Lung (tissue), 12 donors: ENCODE results near the gene DYNLT2. TPM values are rescaled to one million over a fixed set of nuclear protein-coding genes. Genes with fewer than 3 reads are reported as not detected.
A peak's percentile ranks its signal among the peaks of the same experiment; 100 is the strongest.
"Not testable (repeated sequence)": the region's sequence is repeated elsewhere in the genome, so short reads cannot be mapped to it uniquely, and the experiment has no call there.

Experiments
- ATAC-seq: fragments of 200-7000 bp; cut with Tn5 transposase; one replicate; pipeline ENCODE4 v1.9.1; 2020; ENCODE audit warnings: moderate number of reproducible peaks; ENCODE audit not compliant: insufficient read depth, low FRiP score
- DNase-seq, 3 donors: peaks; one replicate each; pipeline ENCODE4 v3.0.0-alpha.2; 2013 to 2017
- H3K27ac ChIP-seq, 2 donors: one replicate each; pipeline ENCODE4 v1.5.1; 2013; ENCODE audit warnings: mild to moderate bottlenecking in 2 of 2, moderate library complexity in 2 of 2, control low read depth in 1 of 2, inconsistent platforms in 1 of 2, low read depth in 1 of 2, low read length in 1 of 2
- H3K27me3 ChIP-seq, 3 donors: one replicate each; pipeline ENCODE4 v1.5.1; 2013; ENCODE audit warnings: low read length in 2 of 3; ENCODE audit not compliant: control insufficient read depth in 3 of 3, insufficient read depth in 3 of 3
- H3K36me3 ChIP-seq, 4 donors: one replicate each; pipeline ENCODE4 v1.5.1; 2013; ENCODE audit warnings: low read length in 4 of 4, mild to moderate bottlenecking in 1 of 4, moderate library complexity in 1 of 4; ENCODE audit not compliant: control insufficient read depth in 4 of 4, insufficient read depth in 4 of 4
- H3K4me1 ChIP-seq, 5 donors: one replicate each; pipeline ENCODE4 v1.5.1; 2013; ENCODE audit warnings: low read length in 5 of 5, mild to moderate bottlenecking in 2 of 5, moderate library complexity in 1 of 5; ENCODE audit not compliant: control insufficient read depth in 5 of 5, insufficient read depth in 5 of 5
- H3K4me3 ChIP-seq: one replicate; pipeline ENCODE4 v1.5.1; 2013; ENCODE audit warnings: mild to moderate bottlenecking, control low read depth, moderate library complexity
- H3K9ac ChIP-seq, 2 donors: one replicate each; pipeline ENCODE4 v1.5.1; 2013; ENCODE audit warnings: low read length in 2 of 2, control low read depth in 1 of 2; ENCODE audit not compliant: insufficient read depth in 1 of 2
- H3K9me3 ChIP-seq, 4 donors: one replicate each; pipeline ENCODE4 v1.5.1; 2013; ENCODE audit warnings: low read length in 3 of 4, mild to moderate bottlenecking in 1 of 4, moderate library complexity in 1 of 4; ENCODE audit not compliant: control insufficient read depth in 4 of 4, insufficient read depth in 3 of 4
- WGBS, 2 donors: extraction: QIAGEN DNeasy Blood & Tissue Kit; methylation state at CpG; one replicate each; pipeline ENCODE4 v1.1.7; 2013; 5-methylcytosine and 5-hydroxymethylcytosine counted together
- polyA plus RNA-seq, 2 donors: library from polyadenylated mRNA; stranded (reverse); fragments of 200-250 nt; gene quantifications; one replicate each; pipeline ENCODE4 v1.2.1, GENCODE V29; 2013
- total RNA-seq, 2 donors: library from RNA; depleted of rRNA in 1 of 2; stranded (reverse); fragments of >200 nt in 1 of 2; gene quantifications; one replicate each; pipeline ENCODE4 v1.2.1, GENCODE V29; 2014 to 2021
- TF ChIP-seq, protein P1 (sequence below): IDR thresholded peaks from 2 replicates; pipeline ENCODE4 v1.5.1; 2012; ENCODE audit warnings: mild to moderate bottlenecking; ENCODE audit errors: control extremely low read depth, extremely low read depth
- donor health status: control.
- donor health status: control.
- donor health status: Bipolar disorder and iron deficiency.
- donor health status: healthy.
- donor health status: DM: yes; HTN: yes; CAD: no.

DYNLT2 gene
- total and polyA plus RNA-seq, 4 donors = 0.69 to 5.2 (median 2.4) TPM

DNA sequence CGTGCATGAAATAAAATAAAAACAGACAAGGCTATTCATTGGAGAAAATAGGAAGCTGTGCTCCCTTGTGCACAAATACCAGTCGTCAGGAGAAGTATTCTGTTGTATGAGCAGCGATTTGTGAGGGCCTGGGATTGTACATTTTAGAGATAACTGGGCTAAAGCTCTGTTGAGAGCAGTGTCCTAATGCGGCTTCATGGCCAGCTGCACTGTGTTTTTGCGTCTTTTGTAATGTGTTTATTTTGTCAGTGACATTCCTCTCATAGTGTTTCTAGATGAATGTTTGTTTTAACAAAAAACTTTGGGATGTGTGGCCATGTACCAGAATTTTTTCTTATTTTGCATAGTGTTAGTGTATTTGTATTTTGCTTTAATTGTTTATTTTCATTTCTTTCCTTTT is 14.9 kb upstream of the DYNLT2 start:
- H3K27me3 ChIP-seq = no peaks in the 10 kb centered on the region
- peaks cover 14 to 24% (median 18%) of the 10 kb centered on the region in 4 donors for H3K36me3 ChIP-seq
- no peaks in the 10 kb centered on the region for H3K9me3 ChIP-seq
- peak overlapping the region in 1 of 2 donors; percentile 14 for H3K27ac ChIP-seq
- no peak overlapping the region for H3K4me3 ChIP-seq
- peaks cover 0 to 15% (median 0%) of the 10 kb centered on the region in 5 donors for H3K4me1 ChIP-seq
- ATAC-seq (no peak), DNase-seq (peak; percentile 81 to 95 (median 93))
- 79 to 85% methylated on average over 5 of the region's 5 CpGs for WGBS, 2 donors
- no peak overlapping the region for H3K9ac ChIP-seq
- TF ChIP-seq, protein P1, sequence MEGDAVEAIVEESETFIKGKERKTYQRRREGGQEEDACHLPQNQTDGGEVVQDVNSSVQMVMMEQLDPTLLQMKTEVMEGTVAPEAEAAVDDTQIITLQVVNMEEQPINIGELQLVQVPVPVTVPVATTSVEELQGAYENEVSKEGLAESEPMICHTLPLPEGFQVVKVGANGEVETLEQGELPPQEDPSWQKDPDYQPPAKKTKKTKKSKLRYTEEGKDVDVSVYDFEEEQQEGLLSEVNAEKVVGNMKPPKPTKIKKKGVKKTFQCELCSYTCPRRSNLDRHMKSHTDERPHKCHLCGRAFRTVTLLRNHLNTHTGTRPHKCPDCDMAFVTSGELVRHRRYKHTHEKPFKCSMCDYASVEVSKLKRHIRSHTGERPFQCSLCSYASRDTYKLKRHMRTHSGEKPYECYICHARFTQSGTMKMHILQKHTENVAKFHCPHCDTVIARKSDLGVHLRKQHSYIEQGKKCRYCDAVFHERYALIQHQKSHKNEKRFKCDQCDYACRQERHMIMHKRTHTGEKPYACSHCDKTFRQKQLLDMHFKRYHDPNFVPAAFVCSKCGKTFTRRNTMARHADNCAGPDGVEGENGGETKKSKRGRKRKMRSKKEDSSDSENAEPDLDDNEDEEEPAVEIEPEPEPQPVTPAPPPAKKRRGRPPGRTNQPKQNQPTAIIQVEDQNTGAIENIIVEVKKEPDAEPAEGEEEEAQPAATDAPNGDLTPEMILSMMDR = no peak

DNA sequence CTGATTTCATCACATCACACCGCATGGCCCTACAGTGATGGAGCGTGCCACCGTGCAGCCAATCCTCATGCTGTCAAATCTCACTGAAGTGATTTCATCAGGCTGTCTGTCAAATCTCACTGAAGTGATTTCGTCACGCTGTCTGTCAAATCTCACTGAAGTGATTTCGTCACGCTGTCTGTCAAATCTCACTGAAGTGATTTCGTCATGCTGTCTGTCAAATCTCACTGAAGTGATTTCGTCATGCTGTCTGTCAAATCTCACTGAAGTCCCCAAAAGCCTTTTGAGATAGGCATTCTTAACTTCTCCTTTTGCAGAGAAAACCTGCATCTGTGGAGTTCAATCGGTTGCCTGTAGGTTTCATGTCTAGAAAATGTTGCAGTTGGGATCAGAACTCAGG is 14.4 kb upstream of the DYNLT2 start:
- H3K9ac ChIP-seq, DNase-seq, ATAC-seq, H3K9me3 ChIP-seq, H3K27me3 ChIP-seq, H3K4me3 ChIP-seq: not testable (repeated sequence)
- peak overlapping the region in 1 of 2 donors; percentile 14 for H3K27ac ChIP-seq
- peaks cover 0 to 15% (median 0%) of the 10 kb centered on the region in 5 donors for H3K4me1 ChIP-seq
- H3K36me3 ChIP-seq = peaks cover 14 to 24% (median 20%) of the 10 kb centered on the region in 4 donors
- 53 to 72% methylated on average over 5 to 10 of the region's 10 CpGs for WGBS, 2 donors

DNA sequence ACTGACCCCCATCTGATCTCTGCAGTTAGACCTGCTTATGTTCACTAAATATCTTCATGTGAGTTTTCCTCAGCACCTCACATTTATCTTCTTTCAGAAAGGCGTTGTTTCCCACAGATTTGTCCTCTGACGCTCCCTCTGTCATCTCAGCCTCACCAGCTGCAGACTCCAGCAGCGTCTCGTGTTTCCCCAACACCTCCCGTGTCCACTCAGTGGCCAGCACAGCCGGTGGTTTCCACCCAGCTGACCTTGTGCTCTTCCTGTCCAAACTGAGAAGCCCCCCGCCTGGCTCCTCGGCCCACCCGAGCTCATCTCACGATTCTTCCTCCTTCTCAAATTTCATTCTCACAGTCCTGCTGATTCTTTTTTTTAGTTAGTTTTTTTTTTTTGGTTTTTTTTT is 12.5 kb upstream of the DYNLT2 start:
- Histone ChIP-seq H3K27ac (no peak overlapping the region), H3K9me3 (no peaks in the 10 kb centered on the region), H3K27me3 (no peaks in the 10 kb centered on the region), H3K4me1 (peaks cover 0 to 15% (median 0%) of the 10 kb centered on the region in 5 donors), H3K36me3 (peaks cover 15 to 36% (median 30%) of the 10 kb centered on the region in 4 donors), H3K9ac (no peak overlapping the region), H3K4me3 (no peak overlapping the region)
- DNase-seq (no peak), ATAC-seq (no peak)
- TF ChIP-seq, protein P1 = no peak
- 85 to 90% methylated on average over 10 of the region's 10 CpGs for WGBS, 2 donors

DNA sequence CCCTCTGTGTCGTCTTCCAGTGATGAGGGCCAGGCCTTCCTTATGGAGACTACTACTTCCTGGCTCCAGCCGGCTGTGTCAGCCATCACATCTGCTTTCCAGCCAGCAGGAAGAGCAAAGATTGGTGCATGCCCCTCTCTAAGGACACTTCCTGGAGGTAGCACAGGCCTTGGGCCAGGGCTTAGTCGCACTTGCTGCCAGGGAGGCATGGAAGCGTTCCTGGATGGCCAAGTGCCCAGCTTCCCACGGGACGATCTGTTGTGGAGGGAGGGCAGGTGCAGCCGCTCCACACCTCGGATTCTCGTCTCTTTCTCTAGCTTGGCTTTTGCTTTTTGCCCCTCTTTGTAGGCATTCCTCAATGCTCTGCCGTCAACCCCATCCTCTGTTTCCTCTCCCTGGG is 11.9 kb upstream of the DYNLT2 start:
- DNase-seq (no peak), ATAC-seq (no peak)
- Histone ChIP-seq H3K36me3 (peaks cover 15 to 36% (median 31%) of the 10 kb centered on the region in 4 donors), H3K9me3 (no peaks in the 10 kb centered on the region), H3K4me3 (no peak overlapping the region), H3K27ac (no peak overlapping the region), H3K4me1 (peaks cover 0 to 15% (median 0%) of the 10 kb centered on the region in 5 donors), H3K9ac (no peak overlapping the region), H3K27me3 (no peaks in the 10 kb centered on the region)
- TF ChIP-seq, protein P1 = no peak
- WGBS, 2 donors = 78 to 85% methylated on average over 10 of the region's 10 CpGs
